H1 (cell line): ENCODE data around the gene MELTF.

Experiments
- EGR1 ChIP-seq: IDR thresholded peaks from 2 replicates; pipeline ENCODE4 v1.6.1; 2011; ENCODE audit warnings: low read depth, low read length, borderline replicate concordance
- FOSL1 ChIP-seq: IDR thresholded peaks from 2 replicates; pipeline ENCODE4 v1.6.1; 2011; ENCODE audit warnings: mild to moderate bottlenecking, low read depth, low read length, moderate library complexity; ENCODE audit not compliant: insufficient read depth
- JUN ChIP-seq: IDR thresholded peaks from 2 replicates; pipeline ENCODE4 v1.6.1; 2011; ENCODE audit warnings: low read depth, mild to moderate bottlenecking, improper control_type of control experiment, low read length
- NRF1 ChIP-seq: IDR thresholded peaks from 2 replicates; pipeline ENCODE4 v1.6.1; 2011; ENCODE audit warnings: mild to moderate bottlenecking, low read depth, low read length, improper control_type of control experiment
- SIN3A ChIP-seq, 2 experiments: IDR thresholded peaks in 1 of 2; conservative IDR thresholded peaks in 1 of 2; 2 replicates each; pipeline ENCODE4 v1.6.1; 2011 to 2012; ENCODE audit warnings: low read length in 2 of 2, improper control_type of control experiment in 1 of 2, low read depth in 1 of 2, mild to moderate bottlenecking in 1 of 2

DNA sequence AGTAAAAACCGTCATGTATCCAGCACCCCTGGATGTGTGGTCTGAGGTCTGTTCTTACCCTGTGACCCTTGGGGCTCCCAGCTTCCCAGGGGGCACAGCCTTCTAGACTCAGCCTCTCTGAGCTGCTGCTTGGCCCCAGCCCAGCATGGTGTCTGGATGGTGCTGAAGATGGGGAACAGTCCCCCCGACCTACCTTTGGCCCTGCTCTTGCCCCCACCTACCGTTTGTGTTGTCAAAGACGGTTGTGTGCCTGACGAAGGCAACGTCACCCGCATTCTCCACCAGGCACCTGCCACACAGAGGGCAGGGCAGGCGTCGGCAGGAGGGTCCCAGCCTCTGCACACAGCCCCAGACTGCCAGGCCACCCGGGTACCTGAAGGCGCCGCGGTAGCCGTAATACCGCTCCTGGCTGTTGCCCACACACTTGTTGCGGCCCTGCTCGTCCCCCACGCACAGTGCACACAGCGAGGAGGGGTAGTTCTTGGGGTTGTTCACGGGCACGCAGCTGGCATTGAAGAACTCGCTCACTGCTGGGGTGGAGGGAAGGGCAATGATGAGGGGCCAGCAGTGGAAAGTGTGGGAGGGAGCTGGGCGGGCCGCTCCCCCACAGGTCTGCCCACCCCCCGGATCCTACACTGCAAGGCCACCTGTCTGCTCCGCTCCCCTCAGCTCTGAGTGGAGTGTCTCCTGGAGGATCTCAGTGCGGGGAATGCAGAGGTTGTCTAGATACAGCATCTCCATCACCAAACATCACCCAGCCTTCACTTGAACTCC lies 21.0 kb downstream of the MELTF start:
- no peak for TF ChIP-seq NRF1
- TF ChIP-seq FOSL1 = no peak
- no peak for TF ChIP-seq EGR1
- no peak for TF ChIP-seq SIN3A (conservative IDR thresholded peaks at IDR 0.05 in 1 of 2, IDR thresholded peaks at IDR 0.05 in 1 of 2; ENCODE audit: low read depth in 1 of 2, low read length in 2 of 2)
- TF ChIP-seq JUN = no peak
